IMR-90 (cell line): Measurements from ENCODE around the gene NET1.

Experiments used
- BHLHE40 ChIP-seq: fragments of 150-350 bp; IDR thresholded peaks from 2 replicates; pipeline ENCODE4 v1.6.1; 2016; ENCODE audit warnings: mild to moderate bottlenecking, low read depth, low read length
- CEBPB ChIP-seq: IDR thresholded peaks from 2 replicates; pipeline ENCODE4 v1.6.1; 2012; ENCODE audit warnings: low read depth, low read length, improper control_type of control experiment
- CHD1 ChIP-seq: IDR thresholded peaks from 2 replicates; pipeline ENCODE4 v1.6.1; 2012; ENCODE audit warnings: low read depth, low read length, improper control_type of control experiment
- CTCF ChIP-seq: conservative IDR thresholded peaks from 2 replicates; pipeline ENCODE4 v1.5.1; 2012; ENCODE audit warnings: mild to moderate bottlenecking, low read depth, low read length, improper control_type of control experiment
- ELK1 ChIP-seq: fragments of 150-350 bp; IDR thresholded peaks from 2 replicates; pipeline ENCODE4 v1.6.1; 2016; ENCODE audit warnings: low read depth, mild to moderate bottlenecking, low read length, moderate library complexity, borderline replicate concordance
- FOS ChIP-seq: fragments of 150-350 bp; IDR thresholded peaks from 2 replicates; pipeline ENCODE4 v1.6.1; 2016; ENCODE audit warnings: low read depth, low read length
- MAFK ChIP-seq: IDR thresholded peaks from 2 replicates; pipeline ENCODE4 v1.6.1; 2012; ENCODE audit warnings: low read depth, low read length, improper control_type of control experiment
- MAZ ChIP-seq: IDR thresholded peaks from 2 replicates; pipeline ENCODE4 v1.6.1; 2012; ENCODE audit warnings: low read depth, mild to moderate bottlenecking, low read length, improper control_type of control experiment, moderate library complexity, borderline replicate concordance
- MXI1 ChIP-seq: IDR thresholded peaks from 2 replicates; pipeline ENCODE4 v1.6.1; 2012; ENCODE audit warnings: low read depth, mild to moderate bottlenecking, low read length, moderate library complexity, borderline replicate concordance
- POLR2A ChIP-seq: IDR thresholded peaks from 2 replicates; pipeline ENCODE4 v1.6.1; 2012; ENCODE audit warnings: mild to moderate bottlenecking, low read depth, low read length
- RAD21 ChIP-seq: IDR thresholded peaks from 2 replicates; pipeline ENCODE4 v1.6.1; 2012; ENCODE audit warnings: low read length, improper control_type of control experiment
- RCOR1 ChIP-seq: IDR thresholded peaks from 2 replicates; pipeline ENCODE4 v1.6.1; 2012; ENCODE audit warnings: mild to moderate bottlenecking, low read length, improper control_type of control experiment; ENCODE audit not compliant: insufficient replicate concordance
- RFX5 ChIP-seq: IDR thresholded peaks from 2 replicates; pipeline ENCODE4 v1.8.0; 2012; ENCODE audit warnings: low read depth, mild to moderate bottlenecking, low read length, moderate library complexity
- USF2 ChIP-seq: fragments of 150-350 bp; IDR thresholded peaks from 2 replicates; pipeline ENCODE4 v1.6.1; 2017; ENCODE audit warnings: mild to moderate bottlenecking, antibody characterized with exemption, low read length, low read depth

- TF ChIP-seq CTCF (no peak), POLR2A (no peak), CHD1 (no peak), RAD21 (no peak), RFX5 (no peak), RCOR1 (no peak), ELK1 (no peak), USF2 (no peak), MXI1 (no peak), MAFK (no peak), FOS (no peak), CEBPB (no peak), BHLHE40 (no peak), MAZ (no peak)
These were observed 80.0 kb downstream of the NET1 start for GRCh38 chr10:5492322-5492855.
